Osteocyte (in vitro differentiated cells): ENCODE results near the gene HOPX. TPM values are rescaled to one million over a fixed set of nuclear protein-coding genes. Genes with fewer than 3 reads are reported as not detected.

Experiments used
- DNase-seq: peaks from one replicate; pipeline ENCODE4 v3.0.0; 2021; ENCODE audit warnings: mixed read lengths; ENCODE audit not compliant: unreplicated experiment; ENCODE audit errors: extremely low spot score
- H3K27ac Mint-ChIP-seq: one replicate; pipeline ENCODE4 v1.8.0; 2021; ENCODE audit warnings: mild to moderate bottlenecking, mixed read lengths; ENCODE audit not compliant: unreplicated experiment
- H3K27me3 Mint-ChIP-seq: one replicate; pipeline ENCODE4 v1.8.0; 2021; ENCODE audit warnings: mixed read lengths; ENCODE audit not compliant: unreplicated experiment
- H3K36me3 Mint-ChIP-seq: one replicate; pipeline ENCODE4 v1.8.0; 2021; ENCODE audit warnings: mixed read lengths; ENCODE audit not compliant: unreplicated experiment
- H3K4me1 Mint-ChIP-seq: one replicate; pipeline ENCODE4 v1.8.0; 2021; ENCODE audit warnings: mixed read lengths; ENCODE audit not compliant: unreplicated experiment
- H3K4me3 Mint-ChIP-seq: one replicate; pipeline ENCODE4 v1.8.0; 2021; ENCODE audit warnings: mild to moderate bottlenecking, moderate library complexity, mixed read lengths; ENCODE audit not compliant: unreplicated experiment
- H3K9me3 Mint-ChIP-seq: one replicate; pipeline ENCODE4 v1.8.0; 2021; ENCODE audit warnings: mixed read lengths; ENCODE audit not compliant: unreplicated experiment
- total RNA-seq: library from RNA; stranded (reverse); gene quantifications from 2 replicates; pipeline ENCODE4 v1.2.1, GENCODE V29; 2021
- TF ChIP-seq, protein P1 (sequence below): fragments of 200-600 bp; sonication (generic); IDR thresholded peaks from 2 replicates; pipeline ENCODE4 v1.5.0; 2021; ENCODE audit warnings: antibody characterized with exemption, mild to moderate bottlenecking, moderate library complexity

Gene HOPX
- total RNA-seq, 1 donor from 2014 or later: 0.35 TPM

DNA sequence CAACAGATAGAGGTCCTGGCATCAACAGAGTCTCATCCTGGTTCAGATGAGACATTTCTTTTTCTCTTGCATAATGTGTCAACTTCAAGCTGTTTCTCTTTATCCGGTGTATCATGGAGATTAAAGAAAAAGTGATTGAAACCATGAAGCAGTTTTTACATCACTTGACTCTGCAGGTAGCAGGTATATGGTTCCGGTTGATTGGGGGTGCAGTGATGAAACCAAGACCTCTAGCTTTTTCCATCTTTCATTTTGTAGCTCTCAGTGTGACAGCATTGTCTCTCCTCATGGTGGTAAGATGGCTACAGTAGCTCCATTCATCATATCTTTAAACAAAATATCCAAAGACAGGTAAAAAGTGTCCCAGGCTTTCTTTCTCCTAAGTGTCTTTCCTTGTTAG, 2.4 kb upstream of the HOPX start:
- Mint-ChIP-seq H3K9me3 (no peaks in the 10 kb centered on the region), H3K4me1 (peaks cover 8% of the 10 kb centered on the region), H3K4me3 (no peak overlapping the region), H3K27ac (no peak overlapping the region), H3K36me3 (no peaks in the 10 kb centered on the region), H3K27me3 (peaks cover 59% of the 10 kb centered on the region)
- no peak for DNase-seq
- TF ChIP-seq, protein P1, sequence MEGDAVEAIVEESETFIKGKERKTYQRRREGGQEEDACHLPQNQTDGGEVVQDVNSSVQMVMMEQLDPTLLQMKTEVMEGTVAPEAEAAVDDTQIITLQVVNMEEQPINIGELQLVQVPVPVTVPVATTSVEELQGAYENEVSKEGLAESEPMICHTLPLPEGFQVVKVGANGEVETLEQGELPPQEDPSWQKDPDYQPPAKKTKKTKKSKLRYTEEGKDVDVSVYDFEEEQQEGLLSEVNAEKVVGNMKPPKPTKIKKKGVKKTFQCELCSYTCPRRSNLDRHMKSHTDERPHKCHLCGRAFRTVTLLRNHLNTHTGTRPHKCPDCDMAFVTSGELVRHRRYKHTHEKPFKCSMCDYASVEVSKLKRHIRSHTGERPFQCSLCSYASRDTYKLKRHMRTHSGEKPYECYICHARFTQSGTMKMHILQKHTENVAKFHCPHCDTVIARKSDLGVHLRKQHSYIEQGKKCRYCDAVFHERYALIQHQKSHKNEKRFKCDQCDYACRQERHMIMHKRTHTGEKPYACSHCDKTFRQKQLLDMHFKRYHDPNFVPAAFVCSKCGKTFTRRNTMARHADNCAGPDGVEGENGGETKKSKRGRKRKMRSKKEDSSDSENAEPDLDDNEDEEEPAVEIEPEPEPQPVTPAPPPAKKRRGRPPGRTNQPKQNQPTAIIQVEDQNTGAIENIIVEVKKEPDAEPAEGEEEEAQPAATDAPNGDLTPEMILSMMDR: no peak

DNA sequence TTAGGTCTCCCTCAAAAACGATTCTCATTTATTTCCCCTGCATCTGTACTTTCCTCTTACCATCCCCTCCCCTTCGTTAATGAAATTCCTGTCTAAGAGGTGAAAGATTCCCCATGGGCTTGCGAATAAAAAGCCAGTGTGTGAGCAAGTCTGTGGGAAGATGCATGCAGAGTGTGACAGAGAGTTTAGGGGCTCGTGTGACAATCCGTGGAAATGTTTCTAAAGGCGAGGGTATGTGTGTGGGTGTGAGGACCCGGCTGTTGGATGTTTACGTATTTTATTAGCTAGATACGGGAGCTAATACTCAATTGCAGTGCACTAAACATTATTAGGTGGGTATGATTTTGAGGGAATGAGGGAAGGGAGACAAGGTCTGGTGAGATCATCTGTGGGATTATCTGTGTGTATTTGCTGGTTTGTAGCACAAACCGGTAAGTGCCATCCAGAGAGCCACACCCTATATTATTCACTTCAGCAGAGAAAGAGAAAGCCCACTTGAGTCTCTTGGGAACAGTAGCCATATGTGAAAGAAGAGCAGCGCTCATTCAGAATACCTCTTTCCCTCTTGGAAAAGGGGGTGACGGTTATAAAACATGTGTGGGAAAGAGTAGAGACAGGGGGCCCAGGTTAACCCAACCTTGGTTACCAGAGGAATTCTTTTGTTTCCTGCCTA, 893 bp upstream of the HOPX start:
- no peak for DNase-seq
- Mint-ChIP-seq H3K9me3 (no peaks in the 10 kb centered on the region), H3K4me3 (no peak overlapping the region), H3K27me3 (peaks cover 58% of the 10 kb centered on the region), H3K4me1 (peaks cover 8% of the 10 kb centered on the region), H3K36me3 (no peaks in the 10 kb centered on the region), H3K27ac (no peak overlapping the region)
- TF ChIP-seq, protein P1: no peak

GRCh38 chr4:56680266-56680665, 830 bp downstream of the HOPX start:
- Mint-ChIP-seq H3K36me3 (no peaks in the 10 kb centered on the region), H3K4me1 (peaks cover 8% of the 10 kb centered on the region), H3K9me3 (no peaks in the 10 kb centered on the region), H3K27me3 (peaks cover 65% of the 10 kb centered on the region), H3K27ac (no peak overlapping the region), H3K4me3 (no peak overlapping the region)
- TF ChIP-seq, protein P1: no peak
- no peak for DNase-seq

GRCh38 chr4:56677711-56678110, 3.4 kb downstream of the HOPX start:
- peaks cover 60% of the 10 kb centered on the region for H3K27me3 Mint-ChIP-seq
- no peak overlapping the region for H3K4me3 Mint-ChIP-seq
- H3K9me3 Mint-ChIP-seq: no peaks in the 10 kb centered on the region
- TF ChIP-seq, protein P1: no peak
- H3K27ac Mint-ChIP-seq: no peak overlapping the region
- no peaks in the 10 kb centered on the region for H3K36me3 Mint-ChIP-seq
- no peaks in the 10 kb centered on the region for H3K4me1 Mint-ChIP-seq
- DNase-seq: no peak

DNA sequence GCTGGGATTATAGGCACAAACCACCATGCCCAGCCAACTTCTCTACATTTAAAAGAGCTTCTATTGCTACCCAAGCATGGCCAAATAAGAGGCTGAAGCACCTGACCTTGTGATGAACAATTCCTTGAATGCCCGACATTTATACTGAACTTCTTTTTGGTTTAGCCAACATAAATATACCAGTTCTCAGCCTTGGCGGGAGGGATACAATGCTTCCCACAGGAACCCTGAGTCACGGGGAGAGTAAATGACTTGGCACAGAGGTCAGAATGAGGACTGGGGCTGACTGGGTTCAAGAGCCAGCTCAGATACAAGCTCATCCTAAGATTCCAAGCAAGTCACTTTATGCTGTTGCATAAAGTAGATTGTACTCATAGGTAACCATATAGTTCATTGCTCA, 6.1 kb downstream of the HOPX start:
- peaks cover 46% of the 10 kb centered on the region for H3K27me3 Mint-ChIP-seq
- H3K4me1 Mint-ChIP-seq: no peaks in the 10 kb centered on the region
- H3K4me3 Mint-ChIP-seq: no peak overlapping the region
- H3K36me3 Mint-ChIP-seq: no peaks in the 10 kb centered on the region
- H3K27ac Mint-ChIP-seq: no peak overlapping the region
- no peak for DNase-seq
- TF ChIP-seq, protein P1: no peak
- H3K9me3 Mint-ChIP-seq: no peaks in the 10 kb centered on the region
